Smooth muscle cell (in vitro differentiated cells): ENCODE data around the gene AHRR. TPM values are rescaled to one million over a fixed set of nuclear protein-coding genes. Genes with fewer than 3 reads are reported as not detected.

Experiments used
- DNase-seq: peaks from one replicate; lab custom pipeline; 2025; ENCODE audit not compliant: unreplicated experiment; lab: John Stamatoyannopoulos, UW
- H2AFZ ChIP-seq: fragments of 200-600 bp; sonication (generic); 2 replicates; pipeline ENCODE4 v1.6.0; 2016; ENCODE audit warnings: antibody characterized with exemption, low read depth, mild to moderate bottlenecking
- H3F3A ChIP-seq: fragments of 200-600 bp; sonication (generic); 2 replicates; pipeline ENCODE4 v1.6.0; 2017; ENCODE audit warnings: antibody characterized with exemption, low read depth
- H3K27ac ChIP-seq: fragments of 200-600 bp; sonication (generic); 2 replicates; pipeline ENCODE4 v1.5.1; 2016; ENCODE audit warnings: low read depth, mild to moderate bottlenecking
- H3K27me3 ChIP-seq: fragments of 200-600 bp; sonication (generic); 2 replicates; pipeline ENCODE4 v1.6.1; 2016; ENCODE audit warnings: low read depth, mild to moderate bottlenecking
- H3K36me3 ChIP-seq: fragments of 200-600 bp; sonication (generic); 2 replicates; pipeline ENCODE4 v1.5.1; 2016; ENCODE audit warnings: low read depth
- H3K4me1 ChIP-seq: fragments of 200-600 bp; sonication (generic); 2 replicates; pipeline ENCODE4 v1.5.1; 2016; ENCODE audit warnings: low read depth
- H3K4me2 ChIP-seq: fragments of 200-600 bp; sonication (generic); 2 replicates; pipeline ENCODE4 v1.6.0; 2016; ENCODE audit warnings: mild to moderate bottlenecking
- H3K4me3 ChIP-seq: fragments of 200-600 bp; sonication (generic); 2 replicates; pipeline ENCODE4 v1.5.1; 2016; ENCODE audit warnings: mild to moderate bottlenecking
- H3K79me2 ChIP-seq: fragments of 200-600 bp; sonication (generic); 2 replicates; pipeline ENCODE4 v1.6.0; 2016; ENCODE audit warnings: low read depth, mild to moderate bottlenecking
- H3K9ac ChIP-seq: fragments of 200-600 bp; sonication (generic); 2 replicates; pipeline ENCODE4 v1.6.0; 2016; ENCODE audit warnings: low read depth
- H3K9me3 ChIP-seq: fragments of 200-600 bp; sonication (generic); replicated peaks from 2 replicates; pipeline ENCODE4 v1.5.1; 2016; ENCODE audit warnings: low read depth
- H4K20me1 ChIP-seq: fragments of 200-600 bp; sonication (generic); 2 replicates; pipeline ENCODE4 v1.6.0; 2016; ENCODE audit warnings: low read depth
- CTCF ChIP-seq: fragments of 200-600 bp; sonication (generic); IDR thresholded peaks from 2 replicates; pipeline ENCODE4 v1.5.1; 2017; ENCODE audit warnings: borderline replicate concordance, mild to moderate bottlenecking, antibody characterized with exemption; ENCODE audit not compliant: insufficient read depth, poor library complexity, severe bottlenecking
- WGBS: methylation state at CpG from one replicate; pipeline ENCODE4 v1.1.7; 2016; ENCODE audit warnings: low lambda C conversion rate; 5-methylcytosine and 5-hydroxymethylcytosine counted together
- polyA plus RNA-seq: library from polyadenylated mRNA; unstranded; fragments of >200 nt; fragmentation: Nextera tagmentation; extraction: Ambion mirVana; gene quantifications from 2 replicates; pipeline ENCODE4 v1.2.1, GENCODE V29; 2016
- total RNA-seq: library from RNA; depleted of rRNA; stranded (reverse); fragments of >200 nt; gene quantifications from 2 replicates; pipeline ENCODE4 v1.2.3, GENCODE V29; 2014

The AHRR gene
- total and polyA plus RNA-seq, 2 experiments from 2014 or later, result 14.4 to 18.2 TPM

GRCh38 chr5:351084-351920 is 29.8 kb downstream of the AHRR start:
- no peak for TF ChIP-seq CTCF
- 96% methylated on average over 19 of the region's 19 CpGs for WGBS
- Histone ChIP-seq H2AFZ (no peak overlapping the region), H3K27me3 (no peaks in the 10 kb centered on the region), H4K20me1 (peaks cover 8% of the 10 kb centered on the region), H3K79me2 (no peaks in the 10 kb centered on the region), H3K36me3 (no peaks in the 10 kb centered on the region), H3F3A (no peaks in the 10 kb centered on the region), H3K27ac (no peak overlapping the region), H3K4me2 (no peak overlapping the region), H3K9ac (no peak overlapping the region), H3K9me3 (no peaks in the 10 kb centered on the region), H3K4me3 (no peak overlapping the region), H3K4me1 (no peaks in the 10 kb centered on the region)
- no peak for DNase-seq

- H2AFZ ChIP-seq, result no peak overlapping the region
- no peak overlapping the region for H3K4me3 ChIP-seq
- no peak overlapping the region for H3K4me2 ChIP-seq
- H3K4me1 ChIP-seq, result no peaks in the 10 kb centered on the region
- H3K27ac ChIP-seq, result no peak overlapping the region
- no peak overlapping the region for H3K9ac ChIP-seq
- no peaks in the 10 kb centered on the region for H3F3A ChIP-seq
- H3K27me3 ChIP-seq, result no peaks in the 10 kb centered on the region
- 92% methylated on average over 4 of the region's 4 CpGs for WGBS
- no peak for TF ChIP-seq CTCF
- DNase-seq, result no peak
- H4K20me1 ChIP-seq, result peaks cover 8% of the 10 kb centered on the region
- no peaks in the 10 kb centered on the region for H3K36me3 ChIP-seq
- no peaks in the 10 kb centered on the region for H3K9me3 ChIP-seq
- H3K79me2 ChIP-seq, result no peaks in the 10 kb centered on the region
Measured at GRCh38 chr5:351921-352245, 30.4 kb downstream of the AHRR start.

- H3K4me1 ChIP-seq, result no peaks in the 10 kb centered on the region
- no peaks in the 10 kb centered on the region for H3K36me3 ChIP-seq
- peaks cover 8% of the 10 kb centered on the region for H4K20me1 ChIP-seq
- H3F3A ChIP-seq, result no peaks in the 10 kb centered on the region
- H3K27ac ChIP-seq, result no peak overlapping the region
- H3K27me3 ChIP-seq, result no peaks in the 10 kb centered on the region
- WGBS, result 85% methylated on average over 22 of the region's 22 CpGs
- no peak for DNase-seq
- H3K9ac ChIP-seq, result no peak overlapping the region
- H3K4me2 ChIP-seq, result no peak overlapping the region
- H3K79me2 ChIP-seq, result no peaks in the 10 kb centered on the region
- TF ChIP-seq CTCF, result no peak
- no peaks in the 10 kb centered on the region for H3K9me3 ChIP-seq
- H3K4me3 ChIP-seq, result no peak overlapping the region
- no peak overlapping the region for H2AFZ ChIP-seq
Measured at GRCh38 chr5:352639-353611, 31.4 kb downstream of the AHRR start.
